Measurements from ENCODE around the gene LRIG1. TPM values are rescaled to one million over a fixed set of nuclear protein-coding genes. Genes with fewer than 3 reads are reported as not detected.

The LRIG1 gene
- total RNA-seq, 4 donors from 2014 or later = 95.3 to 136 (median 131) TPM

DNA sequence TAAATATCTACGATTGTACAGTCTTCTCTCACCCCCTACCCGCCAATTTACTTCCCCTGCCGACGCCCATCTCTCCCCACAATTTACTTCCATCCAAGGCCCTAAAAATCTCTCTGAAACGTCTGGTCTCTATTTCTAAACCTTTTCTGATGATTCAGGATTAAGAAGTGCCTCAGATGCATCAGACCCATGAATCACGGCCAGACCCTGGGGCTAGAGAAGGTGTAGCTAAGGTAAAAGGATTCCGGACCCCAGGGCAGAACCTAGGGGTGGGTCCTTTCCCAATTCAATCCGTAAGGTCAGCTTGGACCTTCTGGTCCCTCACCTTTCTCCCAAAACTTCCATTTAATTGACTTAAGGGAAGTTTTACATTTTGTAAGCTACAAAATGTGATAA lies 46.4 kb downstream of the LRIG1 start:
- TF ChIP-seq POLR2A (IDR thresholded peaks at IDR 0.05; ENCODE audit: low read depth) (no peak), EP300 (IDR thresholded peaks at IDR 0.05) (no peak), POLR2AphosphoS5 (IDR thresholded peaks at IDR 0.05) (no peak)
- TF ChIP-seq, protein P1, sequence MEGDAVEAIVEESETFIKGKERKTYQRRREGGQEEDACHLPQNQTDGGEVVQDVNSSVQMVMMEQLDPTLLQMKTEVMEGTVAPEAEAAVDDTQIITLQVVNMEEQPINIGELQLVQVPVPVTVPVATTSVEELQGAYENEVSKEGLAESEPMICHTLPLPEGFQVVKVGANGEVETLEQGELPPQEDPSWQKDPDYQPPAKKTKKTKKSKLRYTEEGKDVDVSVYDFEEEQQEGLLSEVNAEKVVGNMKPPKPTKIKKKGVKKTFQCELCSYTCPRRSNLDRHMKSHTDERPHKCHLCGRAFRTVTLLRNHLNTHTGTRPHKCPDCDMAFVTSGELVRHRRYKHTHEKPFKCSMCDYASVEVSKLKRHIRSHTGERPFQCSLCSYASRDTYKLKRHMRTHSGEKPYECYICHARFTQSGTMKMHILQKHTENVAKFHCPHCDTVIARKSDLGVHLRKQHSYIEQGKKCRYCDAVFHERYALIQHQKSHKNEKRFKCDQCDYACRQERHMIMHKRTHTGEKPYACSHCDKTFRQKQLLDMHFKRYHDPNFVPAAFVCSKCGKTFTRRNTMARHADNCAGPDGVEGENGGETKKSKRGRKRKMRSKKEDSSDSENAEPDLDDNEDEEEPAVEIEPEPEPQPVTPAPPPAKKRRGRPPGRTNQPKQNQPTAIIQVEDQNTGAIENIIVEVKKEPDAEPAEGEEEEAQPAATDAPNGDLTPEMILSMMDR (IDR thresholded peaks at IDR 0.05) = no peak
- H3K4me1 ChIP-seq = peaks cover 66 to 88% (median 85%) of the 10 kb centered on the region in 4 donors
- intact Hi-C loops (cut with DNase I) = no loop called here

GRCh38 chr3:66453651-66454463 lies 47.0 kb downstream of the LRIG1 start:
- no peak overlapping the region for H3K4me3 ChIP-seq
- 81% methylated on average over 6 of the region's 6 CpGs for WGBS
- no peaks in the 10 kb centered on the region for H3K9me3 ChIP-seq
- H3K27ac ChIP-seq (replicated peaks in 1 of 4) = peak overlapping the region; percentile 68 to 81 (median 80)
- TF ChIP-seq POLR2AphosphoS5 (IDR thresholded peaks at IDR 0.05) (no peak), POLR2A (IDR thresholded peaks at IDR 0.05; ENCODE audit: low read depth) (no peak), EP300 (IDR thresholded peaks at IDR 0.05) (no peak)
- TF ChIP-seq, protein P1 (IDR thresholded peaks at IDR 0.05) = no peak
- no peaks in the 10 kb centered on the region for H3K27me3 ChIP-seq
- intact Hi-C loops (cut with DNase I) = no loop called here
- H3K36me3 ChIP-seq = peaks cover 0 to 21% (median 3%) of the 10 kb centered on the region in 4 donors
- no peak for DNase-seq (ENCODE audit: extremely low spot score)
- peaks cover 72 to 90% (median 88%) of the 10 kb centered on the region in 4 donors for H3K4me1 ChIP-seq

More for the DNA sequence above, 46.4 kb downstream of the LRIG1 start:
- no peak for DNase-seq (ENCODE audit: extremely low spot score)
- Histone ChIP-seq H3K9me3 (no peaks in the 10 kb centered on the region), H3K4me3 (no peak overlapping the region), H3K27ac (replicated peaks in 1 of 4) (peak overlapping the region; percentile 68 to 81 (median 80)), H3K36me3 (peaks cover 0 to 27% (median 3%) of the 10 kb centered on the region in 4 donors), H3K27me3 (no peaks in the 10 kb centered on the region)
- WGBS = 57% methylated on average over 8 of the region's 8 CpGs

- H3K4me3 ChIP-seq = no peak overlapping the region
- 24% methylated on average over 7 of the region's 7 CpGs for WGBS
- DNase-seq (ENCODE audit: extremely low spot score) = no peak
- H3K9me3 ChIP-seq = no peaks in the 10 kb centered on the region
- TF ChIP-seq, protein P1 (IDR thresholded peaks at IDR 0.05) = peak in 1 of 3 experiments; percentile 14
- no peak for TF ChIP-seq POLR2A (IDR thresholded peaks at IDR 0.05; ENCODE audit: low read depth)
- peak in 1 of 2 donors; percentile 21 for TF ChIP-seq POLR2AphosphoS5 (IDR thresholded peaks at IDR 0.05)
- peaks cover 0 to 12% (median 0%) of the 10 kb centered on the region in 4 donors for H3K36me3 ChIP-seq
- peaks cover 80 to 100% (median 96%) of the 10 kb centered on the region in 4 donors for H3K4me1 ChIP-seq
- intact Hi-C loops (cut with DNase I) = no loop called here
- H3K27me3 ChIP-seq = no peaks in the 10 kb centered on the region
- peak overlapping the region; percentile 68 to 81 (median 80) for H3K27ac ChIP-seq (replicated peaks in 1 of 4)
Observed at GRCh38 chr3:66452303-66453011, 48.4 kb downstream of the LRIG1 start.

DNA sequence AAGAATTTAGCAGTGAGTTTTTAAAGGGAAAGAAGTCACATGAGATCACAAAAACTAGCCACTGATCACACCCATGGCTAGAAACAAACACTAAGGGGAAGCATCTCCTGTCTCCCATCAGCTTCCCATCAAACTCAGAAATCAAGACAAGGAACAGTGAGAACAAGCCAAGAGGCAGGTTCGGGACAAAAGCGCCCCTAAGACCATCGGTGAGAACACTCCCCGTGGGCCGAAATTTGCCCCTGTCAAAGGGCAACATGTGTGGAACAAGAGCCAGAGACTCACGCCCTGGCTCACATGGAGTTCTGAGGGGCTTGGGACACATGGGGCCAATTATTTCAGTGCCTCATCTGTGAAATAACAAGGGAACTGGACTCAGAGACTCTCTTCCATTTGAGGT lies 49.1 kb downstream of the LRIG1 start:
- no peak for DNase-seq (ENCODE audit: extremely low spot score)
- H3K4me3 ChIP-seq = no peak overlapping the region
- intact Hi-C loops (cut with DNase I) = no loop called here
- peak overlapping the region; percentile 68 to 81 (median 80) for H3K27ac ChIP-seq (replicated peaks in 1 of 4)
- H3K27me3 ChIP-seq = no peaks in the 10 kb centered on the region
- H3K4me1 ChIP-seq = peaks cover 74 to 98% (median 90%) of the 10 kb centered on the region in 4 donors
- peaks cover 0 to 6% (median 0%) of the 10 kb centered on the region in 4 donors for H3K36me3 ChIP-seq
- 76% methylated on average over 5 of the region's 6 CpGs for WGBS
- TF ChIP-seq POLR2A (IDR thresholded peaks at IDR 0.05; ENCODE audit: low read depth) (no peak), POLR2AphosphoS5 (IDR thresholded peaks at IDR 0.05) (no peak), EP300 (IDR thresholded peaks at IDR 0.05) (no peak)
- TF ChIP-seq, protein P1 (IDR thresholded peaks at IDR 0.05) = no peak
- H3K9me3 ChIP-seq = no peaks in the 10 kb centered on the region
